Progenitor cell of endocrine pancreas (in vitro differentiated cells): ENCODE data around the gene NAGPA. TPM values are rescaled to one million over a fixed set of nuclear protein-coding genes. Genes with fewer than 3 reads are reported as not detected.

ENCODE experiments used
- DNase-seq: peaks from one replicate; pipeline ENCODE4 v3.0.0; 2021; ENCODE audit warnings: low spot score; ENCODE audit not compliant: unreplicated experiment
- H3K27ac Mint-ChIP-seq: 2 replicates; pipeline ENCODE4 v1.8.0; 2021; ENCODE audit warnings: mild to moderate bottlenecking, moderate library complexity, mixed read lengths
- H3K27me3 Mint-ChIP-seq: 2 replicates; pipeline ENCODE4 v1.8.0; 2021; ENCODE audit warnings: mixed read lengths
- H3K36me3 Mint-ChIP-seq: 2 replicates; pipeline ENCODE4 v1.8.0; 2022; ENCODE audit warnings: mixed read lengths; ENCODE audit not compliant: insufficient read depth
- H3K4me1 Mint-ChIP-seq: 2 replicates; pipeline ENCODE4 v1.8.0; 2021; ENCODE audit warnings: low read depth, mixed read lengths
- H3K4me3 Mint-ChIP-seq: 2 replicates; pipeline ENCODE4 v1.8.0; 2021; ENCODE audit warnings: low read depth, mild to moderate bottlenecking, moderate library complexity, mixed read lengths
- H3K9me3 Mint-ChIP-seq: 2 replicates; pipeline ENCODE4 v1.8.0; 2021; ENCODE audit warnings: low read depth, mixed read lengths
- total RNA-seq: library from RNA; stranded (reverse); gene quantifications from 2 replicates; pipeline ENCODE4 v1.2.1, GENCODE V29; 2021
- TF ChIP-seq, protein P1 (sequence below): fragments of 200-600 bp; sonication (generic); IDR thresholded peaks from one replicate; pipeline ENCODE4 v1.5.0; 2021; ENCODE audit warnings: antibody characterized with exemption, mild to moderate bottlenecking; ENCODE audit not compliant: unreplicated experiment

The NAGPA gene
- total RNA-seq, 1 donor from 2014 or later, result 29.2 TPM

DNA sequence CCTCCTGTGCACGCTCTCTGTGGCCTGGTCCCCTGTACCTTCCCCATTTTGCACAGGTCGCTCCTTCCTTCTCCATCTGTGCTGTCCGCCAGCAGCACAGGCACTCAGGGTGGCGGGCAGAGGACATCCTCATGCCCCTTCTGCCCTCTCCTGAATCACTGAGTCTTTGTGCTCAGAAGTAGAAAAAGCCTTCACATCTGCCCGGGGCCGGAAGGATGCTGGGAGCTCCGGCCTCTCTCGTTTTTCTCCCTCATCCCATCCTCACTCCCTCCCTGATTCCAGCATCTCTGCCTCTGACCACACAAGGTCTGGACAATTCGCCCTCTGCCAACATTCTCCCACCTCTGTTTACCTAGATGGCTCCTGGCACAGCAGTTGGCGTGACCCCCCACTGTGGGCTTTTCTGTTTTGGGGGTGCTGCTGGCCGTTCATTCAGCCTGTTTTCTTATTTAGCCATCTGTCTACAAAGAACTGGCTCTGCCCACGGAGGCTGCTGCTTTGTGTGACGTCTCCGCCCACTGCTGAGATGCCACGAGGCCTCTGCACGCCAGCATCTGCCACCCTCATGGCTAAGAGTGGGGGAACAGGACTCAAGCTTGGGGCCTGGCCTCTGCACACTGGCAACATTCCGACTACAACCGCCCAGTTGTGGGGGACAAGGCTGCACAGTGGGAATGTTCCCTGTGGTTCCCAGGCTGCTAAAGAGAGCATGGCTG, 38.9 kb downstream of the NAGPA start:
- Mint-ChIP-seq H3K9me3 (no peaks in the 10 kb centered on the region), H3K36me3 (no peaks in the 10 kb centered on the region), H3K4me1 (no peaks in the 10 kb centered on the region), H3K27ac (no peak overlapping the region), H3K27me3 (no peaks in the 10 kb centered on the region), H3K4me3 (no peak overlapping the region)
- no peak for DNase-seq
- TF ChIP-seq, protein P1, sequence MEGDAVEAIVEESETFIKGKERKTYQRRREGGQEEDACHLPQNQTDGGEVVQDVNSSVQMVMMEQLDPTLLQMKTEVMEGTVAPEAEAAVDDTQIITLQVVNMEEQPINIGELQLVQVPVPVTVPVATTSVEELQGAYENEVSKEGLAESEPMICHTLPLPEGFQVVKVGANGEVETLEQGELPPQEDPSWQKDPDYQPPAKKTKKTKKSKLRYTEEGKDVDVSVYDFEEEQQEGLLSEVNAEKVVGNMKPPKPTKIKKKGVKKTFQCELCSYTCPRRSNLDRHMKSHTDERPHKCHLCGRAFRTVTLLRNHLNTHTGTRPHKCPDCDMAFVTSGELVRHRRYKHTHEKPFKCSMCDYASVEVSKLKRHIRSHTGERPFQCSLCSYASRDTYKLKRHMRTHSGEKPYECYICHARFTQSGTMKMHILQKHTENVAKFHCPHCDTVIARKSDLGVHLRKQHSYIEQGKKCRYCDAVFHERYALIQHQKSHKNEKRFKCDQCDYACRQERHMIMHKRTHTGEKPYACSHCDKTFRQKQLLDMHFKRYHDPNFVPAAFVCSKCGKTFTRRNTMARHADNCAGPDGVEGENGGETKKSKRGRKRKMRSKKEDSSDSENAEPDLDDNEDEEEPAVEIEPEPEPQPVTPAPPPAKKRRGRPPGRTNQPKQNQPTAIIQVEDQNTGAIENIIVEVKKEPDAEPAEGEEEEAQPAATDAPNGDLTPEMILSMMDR, result no peak

DNA sequence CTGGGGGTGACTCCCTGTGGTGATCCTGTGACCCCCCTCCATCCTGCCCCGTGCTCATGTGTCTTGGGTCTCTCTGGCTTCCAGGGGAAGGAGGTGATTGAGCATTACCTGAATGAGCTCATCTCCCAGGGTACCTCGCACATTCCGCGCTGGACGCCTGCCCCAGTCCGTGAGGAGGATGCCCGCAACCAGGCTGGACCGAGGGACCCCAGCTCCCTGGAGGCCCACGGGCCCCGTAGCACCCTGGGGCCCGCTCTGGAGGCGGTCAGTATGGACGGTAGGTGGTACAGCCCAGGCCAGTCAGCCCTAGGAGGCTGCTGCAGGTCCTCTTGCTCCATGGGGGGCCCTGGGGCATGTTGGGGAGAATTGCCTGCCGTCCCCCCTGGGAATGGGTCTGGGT, 42.0 kb downstream of the NAGPA start:
- Mint-ChIP-seq H3K9me3 (no peaks in the 10 kb centered on the region), H3K27ac (no peak overlapping the region), H3K4me3 (no peak overlapping the region), H3K4me1 (no peaks in the 10 kb centered on the region), H3K27me3 (peaks cover 26% of the 10 kb centered on the region), H3K36me3 (no peaks in the 10 kb centered on the region)
- TF ChIP-seq, protein P1, result no peak
- DNase-seq, result no peak

DNA sequence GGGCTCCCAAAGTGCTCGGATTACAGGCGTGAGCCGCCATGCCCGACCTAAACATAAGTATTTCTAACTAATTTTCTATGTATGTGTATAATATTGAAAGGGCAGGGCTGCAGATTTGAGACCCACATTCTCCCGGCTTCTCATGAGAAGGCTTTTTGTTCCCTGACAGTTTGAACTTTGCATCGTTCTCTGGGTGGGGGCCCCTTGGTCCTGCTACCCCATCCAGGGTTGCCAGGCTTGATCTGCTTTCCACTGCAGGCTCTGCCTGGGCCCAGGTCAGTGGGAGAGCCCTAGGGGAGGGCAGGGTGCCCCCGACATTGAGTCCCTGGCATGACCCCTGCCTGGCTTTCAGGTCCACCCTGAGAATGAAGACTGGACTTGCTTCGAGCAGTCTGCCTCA, 43.3 kb downstream of the NAGPA start:
- TF ChIP-seq, protein P1, result no peak
- Mint-ChIP-seq H3K9me3 (peaks cover 3% of the 10 kb centered on the region), H3K4me1 (no peaks in the 10 kb centered on the region), H3K27ac (no peak overlapping the region), H3K36me3 (no peaks in the 10 kb centered on the region), H3K4me3 (no peak overlapping the region), H3K27me3 (peaks cover 37% of the 10 kb centered on the region)
- no peak for DNase-seq

DNA sequence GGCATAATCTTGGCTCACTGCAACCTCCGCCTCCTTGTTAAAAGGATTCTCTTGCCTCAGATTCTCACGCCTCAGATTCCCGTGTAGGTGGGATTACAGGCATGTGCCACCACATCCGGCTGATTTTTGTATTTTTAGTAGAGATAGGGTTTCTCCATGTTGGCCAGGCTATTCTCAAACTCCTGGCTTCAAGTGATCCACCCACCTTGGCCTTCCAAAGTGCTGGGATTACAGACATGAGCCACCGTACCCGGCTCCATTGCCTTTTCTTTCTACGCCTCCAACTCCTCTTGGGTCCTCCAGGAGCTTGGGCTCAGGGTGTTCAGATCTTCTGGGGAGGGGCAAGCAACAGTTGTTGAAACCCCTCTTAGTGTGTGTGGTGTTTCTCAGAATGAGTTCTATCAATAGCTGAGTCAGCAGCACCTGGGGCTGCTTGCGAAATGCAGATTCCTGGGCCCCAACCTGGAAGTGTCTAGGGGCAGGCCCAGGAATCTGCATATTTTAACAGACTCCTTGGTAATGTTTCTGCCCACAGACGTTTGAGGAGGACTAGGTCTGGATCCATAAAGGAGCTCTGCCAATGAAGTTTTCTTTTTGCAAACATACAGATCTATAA, 44.2 kb downstream of the NAGPA start:
- no peaks in the 10 kb centered on the region for H3K36me3 Mint-ChIP-seq
- no peak for DNase-seq
- no peaks in the 10 kb centered on the region for H3K4me1 Mint-ChIP-seq
- H3K9me3 Mint-ChIP-seq, result peaks cover 3% of the 10 kb centered on the region
- peaks cover 43% of the 10 kb centered on the region for H3K27me3 Mint-ChIP-seq
- TF ChIP-seq, protein P1, result no peak
- H3K4me3 Mint-ChIP-seq, result no peak overlapping the region
- H3K27ac Mint-ChIP-seq, result no peak overlapping the region

DNA sequence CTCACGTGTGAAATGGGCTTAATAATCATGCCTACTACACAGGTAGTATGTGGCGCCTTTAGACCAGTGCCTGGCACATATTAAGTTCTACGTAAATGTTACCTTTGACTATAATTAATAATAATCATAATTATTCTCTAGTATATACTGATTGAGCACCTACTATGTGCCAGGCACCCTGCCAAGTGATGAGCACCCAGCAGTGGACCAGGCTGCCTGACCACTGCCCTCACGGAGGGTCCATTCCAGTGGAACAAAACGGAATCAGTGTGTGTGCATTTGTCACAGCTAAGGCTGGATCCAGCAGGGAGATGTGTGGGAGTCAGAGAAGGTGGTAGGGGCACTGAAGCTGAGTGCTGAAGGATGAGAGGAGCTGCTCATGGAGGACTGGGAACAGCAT, 45.1 kb downstream of the NAGPA start:
- no peak for DNase-seq
- no peak overlapping the region for H3K27ac Mint-ChIP-seq
- no peak overlapping the region for H3K4me3 Mint-ChIP-seq
- peaks cover 9% of the 10 kb centered on the region for H3K9me3 Mint-ChIP-seq
- TF ChIP-seq, protein P1, result no peak
- H3K4me1 Mint-ChIP-seq, result no peaks in the 10 kb centered on the region
- H3K27me3 Mint-ChIP-seq, result peaks cover 49% of the 10 kb centered on the region
- no peaks in the 10 kb centered on the region for H3K36me3 Mint-ChIP-seq
